ENCODE data around the gene RPL37A.

Gene RPL37A

DNA sequence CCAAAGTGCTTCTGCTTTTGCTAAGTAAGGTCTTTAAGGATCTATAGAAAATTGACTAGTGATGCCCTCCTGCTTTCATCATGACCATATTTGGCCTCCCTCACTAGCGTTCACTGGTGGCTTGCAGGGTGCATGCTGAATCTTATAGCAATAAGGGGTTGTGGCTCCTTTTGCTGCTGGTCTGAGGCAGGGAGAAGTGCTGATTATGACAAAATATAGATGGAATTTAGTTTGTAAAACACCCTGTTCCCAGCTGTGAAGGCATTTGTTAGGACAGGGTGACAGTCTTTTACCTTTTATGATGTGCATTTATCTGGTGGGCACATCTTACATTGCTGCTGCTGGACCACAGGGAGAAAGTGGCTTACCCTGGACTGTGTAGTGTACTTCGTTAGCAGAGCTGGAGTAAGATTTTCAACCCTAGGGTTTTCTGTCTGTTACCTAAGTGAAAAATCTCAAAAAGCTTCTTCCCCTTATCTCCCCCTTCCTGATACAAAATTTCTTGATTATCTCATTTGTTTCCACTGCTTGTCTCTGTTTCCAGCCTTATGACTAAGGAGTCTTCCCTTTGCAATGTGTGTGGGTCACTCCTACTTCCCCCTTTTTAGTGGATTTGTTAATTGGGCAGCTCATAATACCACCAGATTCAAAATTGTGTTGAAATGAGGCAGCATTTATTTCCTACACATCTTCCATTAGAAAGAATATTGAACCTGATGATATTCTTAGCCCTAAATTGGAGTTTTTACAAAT, 21.2 kb upstream of the RPL37A start:
- DNase-seq (ENCODE audit: low read depth in 1 of 2, low spot score in 1 of 2) = no peak
- in situ Hi-C loops (cut with HindIII; ENCODE audit: low pct_unique_long_range_greater_than_20kb, low sequenced_read_pairs) = no loop called here
- no peak for TF ChIP-seq JUND (IDR thresholded peaks at IDR 0.05; ENCODE audit: low read depth)

DNA sequence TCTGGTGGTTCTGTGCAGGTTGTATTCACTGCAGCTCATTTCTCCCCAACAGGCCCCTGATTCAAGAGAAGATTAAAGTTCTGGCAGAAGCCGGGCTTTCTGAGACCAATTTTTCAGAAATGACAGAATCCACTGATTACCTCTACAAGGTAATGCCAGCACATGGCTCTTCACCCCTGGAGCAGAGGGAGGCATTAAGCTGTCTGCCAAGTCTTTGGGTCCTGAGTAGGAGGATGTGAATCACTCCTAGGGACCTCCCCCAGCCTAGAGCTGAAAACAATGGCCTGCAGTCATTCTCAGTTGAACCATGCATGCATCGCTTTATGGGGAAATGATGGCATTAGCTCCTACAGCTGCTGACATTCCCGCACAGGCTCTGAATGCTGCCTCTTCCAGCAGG, 20.5 kb upstream of the RPL37A start:
- DNase-seq (ENCODE audit: low read depth in 1 of 2, low spot score in 1 of 2) = no peak
- in situ Hi-C loops (cut with HindIII; ENCODE audit: low pct_unique_long_range_greater_than_20kb, low sequenced_read_pairs) = no loop called here
- TF ChIP-seq JUND (IDR thresholded peaks at IDR 0.05; ENCODE audit: low read depth) = no peak

DNA sequence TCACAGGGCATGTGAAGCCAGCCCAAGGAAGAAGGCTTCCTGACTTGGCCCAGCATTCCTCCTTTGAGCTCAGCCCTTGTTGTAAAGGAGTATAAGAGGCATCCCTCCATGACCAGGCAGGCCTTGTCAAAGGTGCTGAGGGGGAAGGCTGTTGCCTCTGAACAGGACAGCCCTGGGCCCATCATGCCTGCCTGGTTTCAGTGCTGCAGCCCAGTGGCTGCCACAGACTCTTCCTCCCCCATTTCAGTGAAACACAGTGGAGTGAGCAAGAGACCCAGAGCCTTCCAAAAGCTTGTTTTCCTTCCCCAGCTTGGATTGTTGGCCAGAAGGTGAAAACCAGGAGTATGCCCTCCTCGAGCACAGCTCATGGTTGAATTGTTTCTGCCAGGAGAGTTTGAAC, 19.9 kb upstream of the RPL37A start:
- DNase-seq (ENCODE audit: low read depth in 1 of 2, low spot score in 1 of 2) = no peak
- TF ChIP-seq JUND (IDR thresholded peaks at IDR 0.05; ENCODE audit: low read depth) = no peak
- in situ Hi-C loops (cut with HindIII; ENCODE audit: low pct_unique_long_range_greater_than_20kb, low sequenced_read_pairs) = no loop called here

DNA sequence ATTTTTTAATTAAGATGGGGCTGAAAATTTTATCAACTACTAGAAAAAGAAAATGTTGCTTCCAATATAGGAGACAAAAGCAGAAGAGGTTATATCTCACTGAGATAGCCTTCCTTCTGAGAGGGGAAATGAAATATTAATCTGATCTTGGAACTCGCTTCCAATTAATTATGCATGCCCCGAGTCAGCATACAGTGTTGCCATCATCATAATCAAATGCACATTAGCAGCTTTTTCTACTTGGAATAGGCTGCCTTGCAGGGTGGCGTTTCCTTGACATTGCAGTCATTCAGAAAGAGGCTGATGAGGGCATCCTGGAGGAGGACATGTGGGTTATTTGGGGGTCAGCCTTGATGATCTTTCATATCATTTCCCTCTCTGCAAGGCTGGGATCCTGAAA, 18.4 kb upstream of the RPL37A start:
- no peak for DNase-seq (ENCODE audit: low read depth in 1 of 2, low spot score in 1 of 2)
- no peak for TF ChIP-seq JUND (IDR thresholded peaks at IDR 0.05; ENCODE audit: low read depth)
- in situ Hi-C loops (cut with HindIII; ENCODE audit: low pct_unique_long_range_greater_than_20kb, low sequenced_read_pairs) = no loop called here

DNA sequence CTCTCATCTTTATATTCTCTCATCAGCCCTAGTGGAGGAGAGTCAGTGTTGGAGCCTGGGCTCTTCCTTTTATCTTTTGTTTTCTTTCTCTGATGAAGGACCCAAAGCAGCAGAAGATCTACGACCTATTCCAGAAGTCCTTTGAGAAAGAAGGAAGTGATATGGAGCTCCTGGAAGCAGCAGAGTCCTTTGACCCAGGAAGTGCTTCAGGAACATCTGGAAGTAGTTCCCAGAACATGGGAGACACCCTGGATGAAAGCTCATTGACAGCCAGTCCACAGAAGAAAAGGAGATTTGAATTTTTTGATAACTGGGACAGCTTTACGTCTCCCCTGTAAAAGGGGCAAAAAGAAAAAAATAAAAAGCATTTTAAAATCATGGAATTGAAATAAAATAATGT, 16.0 kb upstream of the RPL37A start:
- in situ Hi-C loops (cut with HindIII; ENCODE audit: low pct_unique_long_range_greater_than_20kb, low sequenced_read_pairs) = no loop called here
- TF ChIP-seq JUND (IDR thresholded peaks at IDR 0.05; ENCODE audit: low read depth) = no peak
- DNase-seq (ENCODE audit: low read depth in 1 of 2, low spot score in 1 of 2) = no peak

DNA sequence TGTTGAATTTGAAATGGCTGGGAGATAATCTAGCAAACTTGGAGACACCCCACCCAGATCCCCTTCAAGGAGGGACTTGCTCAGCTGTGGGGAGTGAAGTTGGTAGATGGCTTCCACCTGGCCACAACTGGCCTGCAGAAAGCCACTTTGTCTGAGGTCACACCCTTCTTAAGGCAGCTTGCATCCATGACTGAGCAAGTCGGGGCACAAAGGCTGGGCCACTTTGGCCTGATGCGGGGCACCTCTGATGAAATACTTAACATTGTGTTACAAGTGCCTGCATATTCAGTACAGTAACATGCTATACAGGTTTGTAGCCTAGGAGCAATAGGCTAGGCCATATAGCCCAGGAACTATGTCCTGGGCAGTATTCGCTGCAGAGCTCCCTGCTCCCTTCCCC, 13.4 kb upstream of the RPL37A start:
- no peak for DNase-seq (ENCODE audit: low read depth in 1 of 2, low spot score in 1 of 2)
- in situ Hi-C loops (cut with HindIII; ENCODE audit: low pct_unique_long_range_greater_than_20kb, low sequenced_read_pairs) = no loop called here
- TF ChIP-seq JUND (IDR thresholded peaks at IDR 0.05; ENCODE audit: low read depth) = no peak

DNA sequence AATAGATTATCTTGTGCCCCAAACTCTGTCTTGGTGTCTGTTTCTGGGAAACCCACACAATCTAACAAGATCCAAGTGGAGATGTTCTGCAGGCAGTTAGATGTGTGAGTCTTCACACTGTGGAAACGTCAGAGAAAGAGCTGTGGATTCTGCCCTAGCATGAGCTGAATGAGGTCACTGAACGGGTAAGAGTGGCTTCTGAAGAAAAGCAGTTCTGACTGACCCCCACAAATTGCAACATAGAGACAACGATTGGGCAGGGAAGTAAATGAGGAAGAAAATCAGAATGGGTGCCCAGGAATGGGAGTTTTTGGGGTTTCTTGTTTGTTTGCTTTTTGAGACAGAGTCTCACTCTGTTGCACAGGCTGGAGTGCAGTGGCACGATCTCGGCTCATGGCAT, 12.9 kb upstream of the RPL37A start:
- in situ Hi-C loops (cut with HindIII; ENCODE audit: low pct_unique_long_range_greater_than_20kb, low sequenced_read_pairs) = no loop called here
- no peak for TF ChIP-seq JUND (IDR thresholded peaks at IDR 0.05; ENCODE audit: low read depth)

DNA sequence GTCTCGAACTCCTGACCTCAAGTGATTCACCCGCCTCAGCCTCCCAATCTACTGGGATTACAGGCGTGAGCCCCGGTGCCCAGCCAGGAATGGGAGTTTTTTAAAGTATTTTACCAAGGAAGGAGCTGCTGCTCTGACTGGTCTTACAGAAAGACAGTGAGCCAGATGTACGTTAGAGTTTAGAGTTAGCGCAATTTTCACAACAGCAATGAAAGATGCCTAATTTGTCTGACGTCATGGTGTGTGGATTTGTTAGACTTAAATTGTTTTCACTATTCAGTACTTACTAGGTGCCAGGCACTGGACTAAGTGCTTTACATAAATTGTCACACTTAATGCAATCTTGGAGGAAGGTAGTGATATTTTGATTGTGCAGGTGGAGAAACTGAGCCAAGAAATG, 12.4 kb upstream of the RPL37A start:
- no peak for DNase-seq (ENCODE audit: low read depth in 1 of 2, low spot score in 1 of 2)
- TF ChIP-seq JUND (IDR thresholded peaks at IDR 0.05; ENCODE audit: low read depth) = no peak
- in situ Hi-C loops (cut with HindIII; ENCODE audit: low pct_unique_long_range_greater_than_20kb, low sequenced_read_pairs) = no loop called here

More for the DNA sequence above, 12.9 kb upstream of the RPL37A start:
- no peak for DNase-seq (ENCODE audit: low read depth in 1 of 2, low spot score in 1 of 2)

DNA sequence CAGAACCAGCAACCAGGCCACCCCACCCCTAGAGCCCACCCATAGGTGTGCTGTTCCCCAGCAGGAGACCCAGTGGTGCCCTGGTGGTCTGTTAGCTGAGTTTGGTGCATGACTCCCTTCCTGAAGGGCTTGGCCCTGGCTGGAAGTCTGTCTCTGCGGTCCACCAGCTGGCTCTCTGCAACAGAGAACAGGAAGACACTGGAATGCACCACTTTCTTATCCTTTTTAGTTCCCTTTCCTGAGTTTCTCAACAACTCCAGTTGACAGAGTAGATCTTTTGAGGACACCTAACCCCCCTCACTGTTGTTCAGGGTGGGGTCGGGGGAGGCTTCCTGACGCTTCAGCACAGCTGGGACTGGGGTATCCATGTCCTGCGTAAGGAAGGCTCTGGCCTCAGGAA, 11.9 kb upstream of the RPL37A start:
- DNase-seq (ENCODE audit: low read depth in 1 of 2, low spot score in 1 of 2) = no peak
- in situ Hi-C loops (cut with HindIII; ENCODE audit: low pct_unique_long_range_greater_than_20kb, low sequenced_read_pairs) = no loop called here
- TF ChIP-seq JUND (IDR thresholded peaks at IDR 0.05; ENCODE audit: low read depth) = no peak

DNA sequence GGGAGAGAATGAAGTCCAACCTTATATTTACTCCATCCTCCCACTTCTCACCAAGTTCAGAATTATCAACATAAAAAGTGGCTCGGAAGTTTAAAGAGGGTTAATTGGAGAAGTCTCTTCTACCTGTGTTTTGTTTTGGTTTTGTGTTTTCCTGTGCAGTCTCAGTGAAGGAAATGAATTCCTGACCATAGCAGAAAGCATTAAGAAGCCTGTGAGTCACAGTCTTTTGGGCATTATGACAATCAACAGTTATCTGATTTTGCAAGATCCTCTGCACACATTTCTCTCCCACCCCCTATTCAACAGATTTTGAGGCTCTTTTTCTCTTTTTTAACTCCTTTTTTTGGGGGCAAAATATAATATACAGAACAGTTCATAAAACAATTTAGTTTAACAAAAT, 8.6 kb upstream of the RPL37A start:
- TF ChIP-seq JUND (IDR thresholded peaks at IDR 0.05; ENCODE audit: low read depth) = no peak
- no peak for DNase-seq (ENCODE audit: low read depth in 1 of 2, low spot score in 1 of 2)
- in situ Hi-C loops (cut with HindIII; ENCODE audit: low pct_unique_long_range_greater_than_20kb, low sequenced_read_pairs) = no loop called here

DNA sequence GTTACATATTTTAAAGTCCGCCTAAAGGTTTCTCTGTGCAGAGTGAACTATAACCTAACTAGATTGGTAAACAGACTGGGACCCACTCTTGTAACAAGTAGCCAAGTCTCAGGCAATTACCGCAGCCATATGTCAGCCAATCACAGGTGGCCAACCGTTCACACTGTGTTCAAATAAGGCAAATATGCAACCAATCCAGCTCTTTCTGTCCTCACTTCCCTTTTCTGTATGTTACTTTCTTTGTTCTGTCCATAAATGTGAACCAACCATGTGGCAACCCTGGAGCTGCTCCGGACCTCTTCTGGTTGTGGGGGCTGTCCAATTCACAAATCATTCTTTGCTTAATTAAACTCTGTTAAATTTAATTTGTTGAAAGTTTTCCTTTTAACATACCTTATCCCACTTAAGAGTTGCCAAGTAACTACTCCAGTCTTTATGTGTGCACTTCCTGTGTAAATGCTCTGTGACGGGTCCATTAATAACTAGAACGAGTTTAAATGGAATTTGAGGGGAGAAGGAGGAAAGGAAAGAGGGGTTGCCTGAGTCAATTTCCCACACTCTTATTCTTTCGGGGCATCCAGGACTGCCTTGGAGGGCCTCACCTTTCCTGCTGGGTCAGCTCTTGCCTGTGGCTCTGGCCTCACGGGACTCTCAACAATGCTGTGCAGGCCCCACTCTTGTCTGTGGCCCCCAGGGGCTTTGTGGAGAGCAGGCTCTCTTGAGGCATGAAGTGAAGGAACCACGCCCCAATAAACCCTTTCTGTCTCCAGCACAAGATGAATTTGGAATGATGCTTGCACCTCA, 6.6 kb upstream of the RPL37A start:
- DNase-seq (ENCODE audit: low read depth in 1 of 2, low spot score in 1 of 2) = no peak
- in situ Hi-C loops (cut with HindIII; ENCODE audit: low pct_unique_long_range_greater_than_20kb, low sequenced_read_pairs) = no loop called here
- TF ChIP-seq JUND (IDR thresholded peaks at IDR 0.05; ENCODE audit: low read depth) = no peak

DNA sequence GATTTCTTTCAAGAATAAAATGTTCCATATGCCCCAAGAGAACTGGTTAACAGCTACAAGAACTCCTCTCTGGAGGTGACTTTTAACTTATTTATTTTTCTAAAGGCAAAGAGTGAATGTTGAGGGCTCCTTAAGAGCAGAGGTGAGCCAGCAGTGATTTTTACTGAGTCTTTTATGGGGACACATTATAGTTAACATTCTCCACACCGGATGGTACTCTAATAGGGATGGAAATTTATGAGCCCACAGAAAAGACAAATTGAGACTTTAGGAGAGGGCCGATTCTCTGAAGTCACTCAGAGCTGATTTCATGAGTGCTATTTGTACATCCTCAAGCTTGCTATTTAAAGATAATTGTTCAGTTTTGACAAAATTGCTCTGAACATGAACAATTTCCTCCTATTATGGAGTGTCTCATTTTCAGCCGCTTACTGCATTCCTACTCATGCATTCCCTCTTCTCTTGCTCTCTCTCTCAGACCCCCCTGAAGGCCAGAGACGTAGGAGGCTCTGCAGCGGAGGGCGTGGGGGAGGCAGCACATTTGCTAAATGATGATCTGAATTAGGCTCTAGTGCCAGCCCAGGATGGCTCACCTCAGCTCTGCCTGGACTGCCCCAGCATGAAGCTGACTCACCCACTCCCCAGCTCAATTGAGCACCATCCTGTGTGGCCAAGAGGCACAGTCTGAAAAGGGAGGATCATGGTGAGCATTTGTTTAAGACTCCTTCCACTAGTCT, 5.9 kb upstream of the RPL37A start:
- in situ Hi-C loops (cut with HindIII; ENCODE audit: low pct_unique_long_range_greater_than_20kb, low sequenced_read_pairs) = no loop called here
- DNase-seq (ENCODE audit: low read depth in 1 of 2, low spot score in 1 of 2) = no peak
- TF ChIP-seq JUND (IDR thresholded peaks at IDR 0.05; ENCODE audit: low read depth) = no peak

DNA sequence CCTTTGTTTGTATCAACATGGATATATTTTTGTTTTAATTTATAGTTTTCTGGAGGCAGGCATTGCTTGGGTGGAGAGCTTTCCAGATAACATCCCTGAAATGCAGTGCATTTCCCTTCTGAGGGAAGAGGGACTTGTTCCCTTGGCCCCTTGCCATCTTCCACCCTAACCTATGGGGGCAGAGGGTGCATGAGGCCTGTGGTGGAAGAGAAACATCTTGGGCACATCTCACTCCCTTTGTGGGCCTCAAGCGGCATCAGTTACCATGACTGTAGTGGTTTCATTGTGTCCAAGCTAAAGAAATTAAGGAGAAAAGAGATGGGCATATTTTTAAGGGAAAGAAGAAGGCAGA, 5.3 kb upstream of the RPL37A start:
- TF ChIP-seq JUND (IDR thresholded peaks at IDR 0.05; ENCODE audit: low read depth) = no peak
- no peak for DNase-seq (ENCODE audit: low read depth in 1 of 2, low spot score in 1 of 2)
- in situ Hi-C loops (cut with HindIII; ENCODE audit: low pct_unique_long_range_greater_than_20kb, low sequenced_read_pairs) = no loop called here

Measured in T47D (cell line).